H9 (cell line): Measurements from ENCODE around the gene ARMC5. TPM values are rescaled to one million over a fixed set of nuclear protein-coding genes. Genes with fewer than 3 reads are reported as not detected.

ENCODE experiments used
- DNase-seq: peaks from one replicate; pipeline ENCODE4 v3.0.0-alpha.2; 2017
- H2AFZ ChIP-seq: one replicate; pipeline ENCODE4 v1.6.1; 2013; ENCODE audit warnings: mild to moderate bottlenecking, low read length, control low read depth, moderate library complexity
- H2AK5ac ChIP-seq: 2 replicates; pipeline ENCODE4 v1.6.1; 2013; ENCODE audit warnings: low read length, control low read depth, mixed read lengths; ENCODE audit not compliant: insufficient read length
- H2BK120ac ChIP-seq: one replicate; pipeline ENCODE4 v1.6.1; 2013; ENCODE audit warnings: low read depth, mild to moderate bottlenecking, low read length, control low read depth, inconsistent platforms; ENCODE audit not compliant: poor library complexity, severe bottlenecking
- H2BK12ac ChIP-seq: 2 replicates; pipeline ENCODE4 v1.6.1; 2013; ENCODE audit warnings: low read length, control low read depth, mixed read lengths, low read depth; ENCODE audit not compliant: insufficient read length
- H2BK15ac ChIP-seq: 2 replicates; pipeline ENCODE4 v1.6.1; 2013; ENCODE audit warnings: low read depth, low read length, control low read depth
- H2BK20ac ChIP-seq: one replicate; pipeline ENCODE4 v1.6.1; 2013; ENCODE audit warnings: low read depth, mild to moderate bottlenecking, low read length, control low read depth, inconsistent platforms; ENCODE audit not compliant: poor library complexity, severe bottlenecking
- H2BK5ac ChIP-seq: 2 replicates; pipeline ENCODE4 v1.6.1; 2013; ENCODE audit warnings: low read length, control low read depth, mixed read lengths; ENCODE audit not compliant: insufficient read length
- H3K14ac ChIP-seq: 2 replicates; pipeline ENCODE4 v1.6.1; 2013; ENCODE audit warnings: low read length, control low read depth; ENCODE audit not compliant: insufficient read depth
- H3K18ac ChIP-seq: 2 replicates; pipeline ENCODE4 v1.6.1; 2013; ENCODE audit warnings: low read depth, mild to moderate bottlenecking, mixed read lengths, low read length, control low read depth; ENCODE audit not compliant: insufficient read length
- H3K23ac ChIP-seq: 2 replicates; pipeline ENCODE4 v1.6.1; 2013; ENCODE audit warnings: low read length, control low read depth, mixed read lengths, low read depth; ENCODE audit not compliant: insufficient read length
- H3K23me2 ChIP-seq: 2 replicates; pipeline ENCODE4 v1.6.1; 2013; ENCODE audit warnings: low read depth, mild to moderate bottlenecking, mixed read lengths, low read length, control low read depth; ENCODE audit not compliant: insufficient read length, poor library complexity, severe bottlenecking
- H3K27ac ChIP-seq: 2 replicates; pipeline ENCODE4 v1.5.1; 2013; ENCODE audit warnings: low read length, control low read depth, mixed read lengths, low read depth; ENCODE audit not compliant: insufficient read length
- H3K27me3 ChIP-seq: 2 replicates; pipeline ENCODE4 v1.6.1; 2013; ENCODE audit warnings: low read length, control low read depth, inconsistent platforms; ENCODE audit not compliant: insufficient read depth
- H3K4ac ChIP-seq: 2 replicates; pipeline ENCODE4 v1.6.1; 2013; ENCODE audit warnings: low read depth, mild to moderate bottlenecking, control low read depth, inconsistent platforms, low read length, moderate library complexity
- H3K4me1 ChIP-seq: 2 replicates; pipeline ENCODE4 v1.6.1; 2013; ENCODE audit warnings: low read length, control low read depth, inconsistent platforms; ENCODE audit not compliant: insufficient read depth
- H3K4me2 ChIP-seq: 2 replicates; pipeline ENCODE4 v1.6.1; 2013; ENCODE audit warnings: low read length, control low read depth, mixed read lengths; ENCODE audit not compliant: insufficient read length, insufficient read depth
- H3K56ac ChIP-seq: 2 replicates; pipeline ENCODE4 v1.6.1; 2013; ENCODE audit warnings: low read depth, mild to moderate bottlenecking, mixed read lengths, low read length, control low read depth; ENCODE audit not compliant: insufficient read length
- H3K79me1 ChIP-seq: 2 replicates; pipeline ENCODE4 v1.6.1; 2013; ENCODE audit warnings: low read depth, mild to moderate bottlenecking, moderate library complexity, low read length, control low read depth, inconsistent platforms; ENCODE audit not compliant: insufficient read depth, poor library complexity, severe bottlenecking
- H3K79me2 ChIP-seq: 2 replicates; pipeline ENCODE4 v1.6.1; 2013; ENCODE audit warnings: low read length, control low read depth, inconsistent platforms; ENCODE audit not compliant: insufficient read depth
- H3K9ac ChIP-seq: 2 replicates; pipeline ENCODE4 v1.6.1; 2013; ENCODE audit warnings: low read length, control low read depth, mixed read lengths; ENCODE audit not compliant: insufficient read length; ENCODE audit errors: extremely low read depth
- H3K9me3 ChIP-seq: one replicate; pipeline ENCODE4 v1.6.1; 2013; ENCODE audit warnings: low read depth, low read length, inconsistent platforms; ENCODE audit not compliant: control insufficient read depth
- H3T11ph ChIP-seq: one replicate; pipeline ENCODE4 v1.6.1; 2013; ENCODE audit warnings: mild to moderate bottlenecking, low read length, control low read depth, inconsistent platforms
- H4K20me1 ChIP-seq: one replicate; pipeline ENCODE4 v1.6.1; 2013; ENCODE audit not compliant: control insufficient read depth, insufficient read length, insufficient read depth
- H4K5ac ChIP-seq: 2 replicates; pipeline ENCODE4 v1.6.1; 2013; ENCODE audit warnings: low read depth, mild to moderate bottlenecking, mixed read lengths, low read length, control low read depth; ENCODE audit not compliant: insufficient read length
- H4K8ac ChIP-seq: replicated peaks from 2 replicates; pipeline ENCODE4 v1.6.1; 2013; ENCODE audit warnings: low read length, control low read depth, mixed read lengths, low read depth; ENCODE audit not compliant: insufficient read length
- H4K91ac ChIP-seq: 2 replicates; pipeline ENCODE4 v1.6.1; 2013; ENCODE audit warnings: low read depth, mild to moderate bottlenecking, moderate library complexity, mixed read lengths, low read length, control low read depth; ENCODE audit not compliant: insufficient read length
- H3K27ac Mint-ChIP-seq, 3 experiments: 2 replicates in 2 of 3; 3 replicates in 1 of 3; pipeline ENCODE4 v1.8.0; 2020 to 2021; ENCODE audit warnings: mixed read lengths in 3 of 3, mild to moderate bottlenecking in 1 of 3, moderate library complexity in 1 of 3
- H3K27me3 Mint-ChIP-seq: 2 replicates; pipeline ENCODE4 v1.8.0; 2021; ENCODE audit warnings: low read depth, mild to moderate bottlenecking, moderate library complexity, mixed read lengths
- H3K36me3 Mint-ChIP-seq, 3 experiments: 2 replicates in 2 of 3; 3 replicates in 1 of 3; pipeline ENCODE4 v1.8.0; 2020 to 2021; ENCODE audit warnings: low read depth in 3 of 3, mixed read lengths in 3 of 3; ENCODE audit not compliant: insufficient read depth in 1 of 3
- H3K4me1 Mint-ChIP-seq, 2 experiments: 2 replicates each; pipeline ENCODE4 v1.8.0; 2020; ENCODE audit warnings: mixed read lengths in 2 of 2
- H3K4me3 Mint-ChIP-seq, 2 experiments: 2 replicates in 1 of 2; 3 replicates in 1 of 2; pipeline ENCODE4 v1.8.0; 2020 to 2021; ENCODE audit warnings: mild to moderate bottlenecking in 2 of 2, mixed read lengths in 2 of 2, moderate library complexity in 1 of 2
- H3K9me3 Mint-ChIP-seq, 2 experiments: 2 replicates in 1 of 2; 3 replicates in 1 of 2; pipeline ENCODE4 v1.8.0; 2020; ENCODE audit warnings: mild to moderate bottlenecking in 2 of 2, mixed read lengths in 2 of 2, moderate library complexity in 1 of 2
- CTCF ChIP-seq: fragments of 200-600 bp; sonication (generic); conservative IDR thresholded peaks from 3 replicates; pipeline ENCODE4 v1.8.0; 2021; ENCODE audit warnings: antibody characterized with exemption, mild to moderate bottlenecking
- WGBS: extraction: QIAGEN DNeasy Blood & Tissue Kit; methylation state at CpG from one replicate; pipeline ENCODE4 v1.1.7; 2013; ENCODE audit warnings: missing lambda C conversion rate, low lambda C conversion rate, mixed read lengths; ENCODE audit not compliant: insufficient read length; ENCODE audit errors: extremely low coverage; 5-methylcytosine and 5-hydroxymethylcytosine counted together
- total RNA-seq: library from RNA; stranded (reverse); gene quantifications from 2 replicates; pipeline ENCODE4 v1.2.1, GENCODE V29; 2021

The ARMC5 gene
- total RNA-seq, 1 experiment from 2014 or later = 18.7 TPM

- H4K91ac ChIP-seq = no peak overlapping the region
- H3K9ac ChIP-seq = no peak overlapping the region
- H3K27ac Mint-ChIP-seq = no peak overlapping the region
- no peak overlapping the region for H2BK12ac ChIP-seq
- no peaks in the 10 kb centered on the region for H3K79me2 ChIP-seq
- no peak for TF ChIP-seq CTCF
- H3K9me3 ChIP-seq = no peaks in the 10 kb centered on the region
- H3K4me1 Mint-ChIP-seq = peaks cover 21 to 23% of the 10 kb centered on the region in 2 experiments
- no peaks in the 10 kb centered on the region for H3K36me3 Mint-ChIP-seq
- no peak overlapping the region for H4K8ac ChIP-seq
- H3K14ac ChIP-seq = no peak overlapping the region
- H2AK5ac ChIP-seq = no peak overlapping the region
- peaks cover 73% of the 10 kb centered on the region for H3K27me3 Mint-ChIP-seq
- H3K27ac ChIP-seq = no peak overlapping the region
- H4K5ac ChIP-seq = no peak overlapping the region
- H3K79me1 ChIP-seq = no peaks in the 10 kb centered on the region
- H3K23ac ChIP-seq = no peak overlapping the region
- no peak overlapping the region for H3K4ac ChIP-seq
- H3K4me2 ChIP-seq = no peak overlapping the region
- no peak overlapping the region for H2BK5ac ChIP-seq
- no peak overlapping the region for H3T11ph ChIP-seq
- no peak overlapping the region for H2AFZ ChIP-seq
- no peak overlapping the region for H3K4me3 Mint-ChIP-seq
- no CpG with 5 or more reads among the region's 7 CpGs for WGBS
- H3K4me1 ChIP-seq = no peaks in the 10 kb centered on the region
- H4K20me1 ChIP-seq = no peaks in the 10 kb centered on the region
- H3K56ac ChIP-seq = no peak overlapping the region
- H2BK15ac ChIP-seq = no peak overlapping the region
- peaks cover 3% of the 10 kb centered on the region; the same call in 1 of the 2 replicates for H3K27me3 ChIP-seq
- no peaks in the 10 kb centered on the region; a peak in 1 of 5 replicates for H3K9me3 Mint-ChIP-seq
- DNase-seq = no peak
- H3K23me2 ChIP-seq = peaks cover 12% of the 10 kb centered on the region
- no peak overlapping the region for H2BK120ac ChIP-seq
- H3K18ac ChIP-seq = no peak overlapping the region
- no peak overlapping the region for H2BK20ac ChIP-seq
These were observed 21.7 kb downstream of the ARMC5 start for GRCh38 chr16:31480851-31481536.
